ENCODE measurements around the gene KRT1.

DNA sequence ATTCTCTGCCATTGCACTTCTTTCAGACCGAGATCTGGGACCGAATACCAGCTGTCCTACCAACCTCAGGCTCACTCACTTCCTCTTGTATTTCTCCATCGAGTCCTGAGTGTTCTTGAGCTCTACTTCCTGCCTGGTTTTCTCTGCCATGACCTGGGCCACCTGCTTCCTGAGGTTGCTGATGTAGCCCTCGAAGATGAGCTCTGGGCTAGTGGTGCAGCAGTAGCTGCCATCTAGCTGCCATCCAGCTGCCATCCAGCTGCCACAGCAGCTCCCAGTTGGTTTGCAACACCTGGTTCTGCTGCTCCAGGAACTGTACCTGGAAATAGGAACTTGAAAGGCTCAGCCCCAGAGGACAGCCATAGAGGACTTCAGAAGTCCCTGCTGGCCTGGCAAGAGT, 46.8 kb downstream of the KRT1 start:
- TF ChIP-seq EZH2phosphoT487 (IDR thresholded peaks at IDR 0.05; ENCODE audit: insufficient read depth, low read depth) (no peak), EZH2 (IDR thresholded peaks at IDR 0.05; ENCODE audit: insufficient read depth, poor library complexity, severe bottlenecking) (no peak)

All from GM23248 (cell line).